ENCODE measurements around the gene CRADD. TPM values are rescaled to one million over a fixed set of nuclear protein-coding genes. Genes with fewer than 3 reads are reported as not detected.

Gene CRADD
- total RNA-seq, 4 donors from 2014 or later: 19.4 to 28.7 (median 22.6) TPM

- TF ChIP-seq CTCF (IDR thresholded peaks at IDR 0.05 in 4 of 5, conservative IDR thresholded peaks at IDR 0.05 in 1 of 5): no peak
- no peak for TF ChIP-seq POLR2A (IDR thresholded peaks at IDR 0.05)
- no peak for DNase-seq
- no peak for ATAC-seq
- H3K27me3 ChIP-seq: no peaks in the 10 kb centered on the region
- in situ Hi-C loops (cut with MboI; ENCODE audit: low sequenced_read_pairs in 4 of 4): loop anchor here in 2 of 4 donors (25.0 kb wide), 1 partner anchor 324 kb away; no protein-coding TSS in a partner anchor
- H3K36me3 ChIP-seq: no peaks in the 10 kb centered on the region
- H3K27ac ChIP-seq: no peak overlapping the region
- no peaks in the 10 kb centered on the region for H3K9me3 ChIP-seq
- H3K4me1 ChIP-seq: peaks cover 40 to 51% of the 10 kb centered on the region in 2 donors
- intact Hi-C loops (cut with DNase I; ENCODE audit: low total_unique reads): loop anchor here (2.0 to 10.0 kb wide), 2 partner anchors 259 to 337 kb away; no protein-coding TSS in a partner anchor
- no peak overlapping the region for H3K4me3 ChIP-seq
Measured at GRCh38 chr12:93763746-93764147, 86.6 kb downstream of the CRADD start.

GRCh38 chr12:93766371-93766770, 89.2 kb downstream of the CRADD start:
- no peaks in the 10 kb centered on the region for H3K27me3 ChIP-seq
- TF ChIP-seq POLR2A (IDR thresholded peaks at IDR 0.05) (no peak), CTCF (IDR thresholded peaks at IDR 0.05 in 4 of 5, conservative IDR thresholded peaks at IDR 0.05 in 1 of 5) (no peak)
- no peak for DNase-seq
- ATAC-seq: no peak
- in situ Hi-C loops (cut with MboI; ENCODE audit: low sequenced_read_pairs in 4 of 4): loop anchor here in 2 of 4 donors (25.0 kb wide), 1 partner anchor 321 kb away; no protein-coding TSS in a partner anchor
- H3K9me3 ChIP-seq: no peaks in the 10 kb centered on the region
- intact Hi-C loops (cut with DNase I; ENCODE audit: low total_unique reads): loop anchor here (2.0 to 10.0 kb wide), 5 partner anchors 176 to 308 kb away; no protein-coding TSS in a partner anchor
- no peak overlapping the region for H3K4me3 ChIP-seq
- H3K36me3 ChIP-seq: no peaks in the 10 kb centered on the region
- peak overlapping the region; percentile 51 to 73 (median 66) for H3K27ac ChIP-seq
- peaks cover 39 to 44% of the 10 kb centered on the region in 2 donors for H3K4me1 ChIP-seq

GRCh38 chr12:93766796-93767523, 89.8 kb downstream of the CRADD start:
- no peak for TF ChIP-seq POLR2A (IDR thresholded peaks at IDR 0.05)
- TF ChIP-seq CTCF (IDR thresholded peaks at IDR 0.05 in 4 of 5, conservative IDR thresholded peaks at IDR 0.05 in 1 of 5): peak; percentile 51 to 77 (median 61)
- Histone ChIP-seq H3K36me3 (no peaks in the 10 kb centered on the region), H3K27ac (peak overlapping the region; percentile 51 to 73 (median 66)), H3K27me3 (no peaks in the 10 kb centered on the region), H3K9me3 (no peaks in the 10 kb centered on the region), H3K4me3 (peak overlapping the region in 2 of 4 donors; percentile 4), H3K4me1 (peaks cover 33 to 38% of the 10 kb centered on the region in 2 donors)
- ATAC-seq (peak; percentile 79 to 85), DNase-seq (peak; percentile 23 to 45)
- intact Hi-C loops (cut with DNase I; ENCODE audit: low total_unique reads) (loop anchor here (1.0 to 10.0 kb wide), 6 partner anchors 36 to 308 kb away; no protein-coding TSS in a partner anchor), in situ Hi-C loops (cut with MboI; ENCODE audit: low sequenced_read_pairs in 4 of 4) (loop anchor here in 2 of 4 donors (25.0 kb wide), 1 partner anchor 320 kb away; no protein-coding TSS in a partner anchor)

- no peak for DNase-seq
- no peak for ATAC-seq
- Histone ChIP-seq H3K27ac (peak overlapping the region; percentile 51 to 73 (median 66)), H3K4me1 (peaks cover 28 to 33% of the 10 kb centered on the region in 2 donors), H3K4me3 (peak overlapping the region in 1 of 4 donors; percentile 4), H3K27me3 (no peaks in the 10 kb centered on the region), H3K9me3 (no peaks in the 10 kb centered on the region), H3K36me3 (no peaks in the 10 kb centered on the region)
- peak in 1 of 5 experiments; percentile 8 for TF ChIP-seq CTCF (IDR thresholded peaks at IDR 0.05 in 4 of 5, conservative IDR thresholded peaks at IDR 0.05 in 1 of 5)
- TF ChIP-seq POLR2A (IDR thresholded peaks at IDR 0.05): no peak
- in situ Hi-C loops (cut with MboI; ENCODE audit: low sequenced_read_pairs in 4 of 4) (loop anchor here in 2 of 4 donors (25.0 kb wide), 1 partner anchor 320 kb away; no protein-coding TSS in a partner anchor), intact Hi-C loops (cut with DNase I; ENCODE audit: low total_unique reads) (loop anchor here (1.0 to 10.0 kb wide), 6 partner anchors 36 to 307 kb away; no protein-coding TSS in a partner anchor)
Measured at GRCh38 chr12:93767524-93767863, 90.3 kb downstream of the CRADD start.

All from gastrocnemius medialis (tissue), 4 donors.